ENCODE data around the gene EXOC1. TPM values are rescaled to one million over a fixed set of nuclear protein-coding genes. Genes with fewer than 3 reads are reported as not detected.

Gene EXOC1
- total and polyA plus RNA-seq, 11 donors = 11.0 to 27.7 (median 21.4) TPM

- Histone ChIP-seq H3K27ac (no peak overlapping the region), H3K4me1 (no peaks in the 10 kb centered on the region), H3K27me3 (no peaks in the 10 kb centered on the region), H3K36me3 (peaks cover 0 to 93% (median 78%) of the 10 kb centered on the region in 9 donors), H3K4me3 (no peak overlapping the region), H3K9me3 (no peaks in the 10 kb centered on the region)
- TF ChIP-seq POLR2A (IDR thresholded peaks at IDR 0.05) = no peak
- 86 to 100% (median 93%) methylated on average over 1 of the region's 1 CpG for WGBS, 4 donors
- no peak for DNase-seq
- intact Hi-C loops (cut with DNase I) = loop anchor here in 1 of 10 donors (10.0 kb wide), 1 partner anchor 453 kb away; no protein-coding TSS in a partner anchor
- no peak for ATAC-seq
These were observed 34.1 kb downstream of the EXOC1 start for GRCh38 chr4:55887594-55887993.

- H3K27me3 ChIP-seq = no peaks in the 10 kb centered on the region
- DNase-seq (no peak), ATAC-seq (no peak)
- WGBS, 4 donors = 55 to 59% (median 59%) methylated on average over 2 of the region's 2 CpGs
- H3K4me1 ChIP-seq = no peaks in the 10 kb centered on the region
- peaks cover 0 to 95% (median 87%) of the 10 kb centered on the region in 9 donors for H3K36me3 ChIP-seq
- TF ChIP-seq CTCF (IDR thresholded peaks at IDR 0.05) (no peak), POLR2A (IDR thresholded peaks at IDR 0.05) (no peak)
- H3K27ac ChIP-seq = no peak overlapping the region
- no peaks in the 10 kb centered on the region for H3K9me3 ChIP-seq
- intact Hi-C loops (cut with DNase I) = no loop called here
- no peak overlapping the region for H3K4me3 ChIP-seq
These were observed 38.7 kb downstream of the EXOC1 start for GRCh38 chr4:55892156-55892555.

- 90 to 96% (median 92%) methylated on average over 3 of the region's 3 CpGs for WGBS, 4 donors
- Histone ChIP-seq H3K27ac (no peak overlapping the region), H3K4me1 (no peaks in the 10 kb centered on the region), H3K27me3 (no peaks in the 10 kb centered on the region), H3K36me3 (peaks cover 0 to 100% (median 90%) of the 10 kb centered on the region in 9 donors), H3K9me3 (no peaks in the 10 kb centered on the region), H3K4me3 (no peak overlapping the region)
- TF ChIP-seq POLR2A (IDR thresholded peaks at IDR 0.05) = no peak
- TF ChIP-seq CTCF (IDR thresholded peaks at IDR 0.05) = no peak
- intact Hi-C loops (cut with DNase I) = no loop called here
- no peak for ATAC-seq
- DNase-seq = no peak
These were observed 43.2 kb downstream of the EXOC1 start for GRCh38 chr4:55896622-55897021.

- Histone ChIP-seq H3K9me3 (peaks cover 0 to 5% (median 0%) of the 10 kb centered on the region in 12 donors), H3K36me3 (peaks cover 0 to 91% (median 75%) of the 10 kb centered on the region in 9 donors), H3K27me3 (no peaks in the 10 kb centered on the region), H3K4me1 (peaks cover 0 to 10% (median 0%) of the 10 kb centered on the region in 12 donors), H3K27ac (no peak overlapping the region), H3K4me3 (no peak overlapping the region)
- DNase-seq = no peak
- WGBS, 4 donors = 96 to 99% (median 96%) methylated on average over 4 of the region's 4 CpGs
- no peak for TF ChIP-seq POLR2A (IDR thresholded peaks at IDR 0.05)
- TF ChIP-seq CTCF (IDR thresholded peaks at IDR 0.05) = no peak
- intact Hi-C loops (cut with DNase I) = no loop called here
- no peak for ATAC-seq
These were observed 49.2 kb downstream of the EXOC1 start for GRCh38 chr4:55902677-55903076.

GRCh38 chr4:55903577-55903976 is 50.1 kb downstream of the EXOC1 start:
- Histone ChIP-seq H3K36me3 (peaks cover 0 to 82% (median 66%) of the 10 kb centered on the region in 9 donors), H3K4me1 (peaks cover 0 to 11% (median 0%) of the 10 kb centered on the region in 12 donors), H3K9me3 (peaks cover 0 to 5% (median 0%) of the 10 kb centered on the region in 12 donors), H3K4me3 (no peak overlapping the region), H3K27me3 (no peaks in the 10 kb centered on the region), H3K27ac (no peak overlapping the region)
- no peak for TF ChIP-seq POLR2A (IDR thresholded peaks at IDR 0.05)
- TF ChIP-seq CTCF (IDR thresholded peaks at IDR 0.05) = no peak
- intact Hi-C loops (cut with DNase I) = no loop called here
- DNase-seq (no peak), ATAC-seq (no peak)
